ENCODE measurements around the gene C19orf47.
A peak's percentile ranks its signal among the peaks of the same experiment; 100 is the strongest.
"Not testable (repeated sequence)": the region's sequence is repeated elsewhere in the genome, so short reads cannot be mapped to it uniquely, and the experiment has no call there.

The C19orf47 gene

DNA sequence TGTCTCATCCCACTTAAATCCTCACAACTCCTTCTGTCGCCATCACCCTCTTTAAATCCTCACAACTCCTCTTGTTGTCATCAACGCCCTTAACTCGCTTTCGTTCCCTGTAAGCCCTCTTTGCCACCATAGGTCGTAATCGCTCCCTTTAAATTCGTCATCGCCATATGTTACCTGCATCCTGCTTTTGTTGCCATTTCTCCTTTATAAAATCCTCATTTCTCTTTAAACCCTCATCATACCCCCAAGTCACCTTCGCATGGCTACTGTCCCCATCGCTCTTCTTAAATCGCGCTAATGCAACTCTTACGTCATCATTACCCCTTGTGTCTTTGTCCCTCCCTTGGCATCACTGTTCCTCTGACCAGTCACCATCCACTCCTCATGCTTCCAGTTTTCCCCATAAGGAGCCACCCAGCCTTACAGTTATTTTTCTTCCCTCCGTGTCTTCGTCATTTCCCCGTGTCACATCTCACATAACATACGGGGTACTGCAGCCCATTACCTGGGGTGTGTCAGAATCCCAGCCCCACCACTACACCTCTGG lies 837 bp upstream of the C19orf47 start:
- DNase-seq (ENCODE audit: low spot score in 2 of 2): peak in 1 of 2 experiments; percentile 37
- Histone ChIP-seq H3K4me3 (peak overlapping the region; percentile 74), H3K27me3 (ENCODE audit: low read depth) (no peaks in the 10 kb centered on the region), H3K36me3 (replicated peaks) (no peaks in the 10 kb centered on the region; the same call in 1 of the 2 replicates), H3K4me1 (peaks cover 9% of the 10 kb centered on the region), H3K9me3 (no peaks in the 10 kb centered on the region)
- in situ Hi-C loops (cut with MboI; ENCODE audit: low sequenced_read_pairs): no loop called here

DNA sequence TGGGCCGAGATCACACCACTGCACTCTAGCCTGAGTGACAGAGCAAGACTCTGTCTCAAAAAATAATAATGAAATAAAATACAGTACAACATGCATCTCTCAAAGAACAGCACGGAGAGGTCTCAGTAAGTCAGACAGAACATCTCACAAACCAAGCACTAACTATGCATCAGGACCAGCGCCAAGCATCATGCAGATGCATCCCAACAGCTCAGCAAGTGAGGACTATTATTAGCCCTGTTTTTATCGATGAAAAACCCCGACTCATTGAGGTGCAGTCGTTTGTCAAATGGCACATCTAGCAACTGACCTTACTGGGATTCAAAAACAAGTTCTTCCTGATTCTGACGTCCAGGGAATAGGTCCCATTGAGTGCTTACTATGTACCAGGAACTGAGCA lies 3.8 kb downstream of the C19orf47 start:
- Histone ChIP-seq H3K36me3 (replicated peaks) (peaks cover 9% of the 10 kb centered on the region), H3K27me3 (ENCODE audit: low read depth) (no peaks in the 10 kb centered on the region), H3K4me1 (peaks cover 9% of the 10 kb centered on the region), H3K9me3 (no peaks in the 10 kb centered on the region), H3K4me3 (no peak overlapping the region)
- no peak for DNase-seq (ENCODE audit: low spot score in 2 of 2)
- in situ Hi-C loops (cut with MboI; ENCODE audit: low sequenced_read_pairs): no loop called here

DNA sequence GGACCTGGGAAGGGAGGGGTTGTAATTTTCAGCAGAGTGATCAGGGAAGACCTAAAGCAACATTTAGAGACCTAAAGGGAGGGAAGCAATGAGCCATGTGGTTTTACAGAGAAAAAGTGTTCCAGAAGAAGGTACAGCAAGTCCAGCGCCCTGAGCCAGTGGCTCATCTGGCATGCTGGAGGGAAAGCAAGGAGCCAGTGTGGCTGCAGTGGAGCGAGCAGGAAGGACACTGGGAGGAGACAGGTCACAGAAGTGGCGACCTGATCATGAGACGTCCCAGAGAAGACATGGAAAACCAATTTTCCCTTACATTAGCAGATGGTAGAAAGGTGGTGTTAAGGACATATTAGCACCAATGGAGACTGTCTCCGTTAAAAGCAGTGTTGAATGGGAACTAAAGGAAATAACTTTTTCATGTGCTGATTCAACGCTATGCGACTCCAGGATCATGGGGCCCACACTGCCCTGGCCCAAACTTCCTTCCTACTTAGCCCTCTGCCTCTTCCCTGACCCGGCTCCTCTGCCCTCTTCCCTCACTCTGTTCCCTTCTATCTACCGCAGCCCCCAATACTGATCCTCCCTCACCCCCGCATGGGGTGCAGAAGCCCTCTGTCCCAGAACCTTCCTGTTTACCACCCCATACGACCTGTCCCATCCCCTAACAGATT lies 5.4 kb downstream of the C19orf47 start:
- peaks cover 9% of the 10 kb centered on the region for H3K36me3 ChIP-seq (replicated peaks)
- DNase-seq (ENCODE audit: low spot score in 2 of 2): no peak
- in situ Hi-C loops (cut with MboI; ENCODE audit: low sequenced_read_pairs): no loop called here

DNA sequence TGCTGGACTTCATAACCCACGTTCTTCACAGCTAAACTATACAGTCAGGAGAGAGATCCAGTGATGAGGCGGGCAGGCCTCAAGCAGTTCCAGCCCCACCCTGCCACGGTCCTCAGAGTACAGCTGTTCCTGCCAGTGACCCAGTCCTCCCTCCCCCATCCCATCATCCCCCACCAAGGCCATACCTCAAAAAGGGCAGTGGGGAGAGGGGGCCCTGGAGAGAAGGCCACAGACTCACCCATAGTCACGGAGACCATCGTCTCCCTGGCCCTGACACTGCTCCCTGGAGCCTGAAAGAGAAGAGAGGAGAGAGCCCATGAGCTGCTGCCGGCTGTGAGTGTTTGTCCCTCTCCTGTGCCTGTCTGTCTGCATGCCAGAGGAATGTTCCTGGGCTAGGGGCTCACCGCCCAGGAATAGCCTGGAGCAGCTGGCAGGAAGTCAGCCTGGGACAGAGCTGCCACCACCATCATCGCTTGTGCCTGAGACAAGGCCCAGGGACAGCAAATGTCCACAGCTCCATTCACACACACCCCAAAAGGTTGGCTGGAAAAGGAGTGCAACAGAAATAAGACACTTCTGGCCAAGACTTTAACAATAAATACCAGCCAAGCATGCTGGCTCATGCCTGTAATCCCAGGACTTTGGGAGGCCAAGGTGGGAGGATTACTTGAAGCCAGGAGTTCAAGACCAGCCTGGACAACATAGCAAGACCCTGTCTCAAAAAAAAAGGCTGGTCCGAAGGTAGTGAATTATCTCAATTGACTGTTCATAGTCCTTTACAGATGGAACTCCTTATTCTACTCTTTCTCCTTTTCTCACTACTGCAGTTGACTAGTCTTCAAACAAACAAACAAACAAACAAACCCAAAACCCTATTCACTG lies 6.4 kb downstream of the C19orf47 start:
- no peak overlapping the region for H3K4me3 ChIP-seq
- peaks cover 1% of the 10 kb centered on the region; the same call in 1 of the 2 replicates for H3K4me1 ChIP-seq
- H3K27me3 ChIP-seq (ENCODE audit: low read depth): no peaks in the 10 kb centered on the region
- H3K9me3 ChIP-seq: no peaks in the 10 kb centered on the region
- H3K36me3 ChIP-seq (replicated peaks): peaks cover 9% of the 10 kb centered on the region
- in situ Hi-C loops (cut with MboI; ENCODE audit: low sequenced_read_pairs): no loop called here
- DNase-seq (ENCODE audit: low spot score in 2 of 2): no peak

More for the DNA sequence above, 5.4 kb downstream of the C19orf47 start:
- Histone ChIP-seq H3K9me3 (no peaks in the 10 kb centered on the region), H3K4me3 (no peak overlapping the region), H3K4me1 (peaks cover 9% of the 10 kb centered on the region), H3K27me3 (ENCODE audit: low read depth) (no peaks in the 10 kb centered on the region)

DNA sequence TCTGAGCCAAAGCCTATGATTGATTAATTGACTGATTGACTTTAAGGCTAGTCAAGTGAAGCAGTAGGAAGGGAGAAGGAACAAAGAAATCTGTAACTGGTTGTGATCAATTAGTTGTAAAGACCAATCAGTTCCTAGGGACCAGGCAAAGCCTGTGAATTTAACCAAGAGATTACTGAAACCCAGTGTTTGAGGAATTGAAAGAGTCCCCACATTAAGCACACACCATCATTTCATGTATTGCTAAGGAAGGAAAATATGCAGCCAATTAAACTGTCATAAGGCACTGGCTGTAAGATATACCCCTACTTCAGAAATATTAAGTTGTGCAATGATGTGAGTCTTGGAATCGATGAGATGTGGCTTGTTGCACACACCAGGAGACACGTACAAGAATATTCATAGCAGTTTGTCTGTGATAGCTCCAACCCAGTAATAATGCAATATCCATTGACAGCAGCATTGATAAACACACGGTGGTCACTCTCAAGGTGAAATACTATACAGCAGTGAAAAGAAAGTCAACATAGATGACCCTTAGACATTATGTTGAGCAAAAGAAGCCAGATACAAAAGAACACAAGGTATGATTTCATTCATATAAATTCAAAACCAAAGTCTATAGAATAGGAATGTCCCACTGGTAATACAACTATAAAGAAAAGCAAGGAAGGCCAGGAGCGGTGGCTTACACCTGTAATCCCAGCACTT lies 9.0 kb downstream of the C19orf47 start:
- Histone ChIP-seq H3K4me1 (no peaks in the 10 kb centered on the region), H3K36me3 (replicated peaks) (peaks cover 20% of the 10 kb centered on the region), H3K9me3 (no peaks in the 10 kb centered on the region), H3K4me3 (no peak overlapping the region), H3K27me3 (ENCODE audit: low read depth) (no peaks in the 10 kb centered on the region)
- no peak for DNase-seq (ENCODE audit: low spot score in 2 of 2)
- in situ Hi-C loops (cut with MboI; ENCODE audit: low sequenced_read_pairs): no loop called here

DNA sequence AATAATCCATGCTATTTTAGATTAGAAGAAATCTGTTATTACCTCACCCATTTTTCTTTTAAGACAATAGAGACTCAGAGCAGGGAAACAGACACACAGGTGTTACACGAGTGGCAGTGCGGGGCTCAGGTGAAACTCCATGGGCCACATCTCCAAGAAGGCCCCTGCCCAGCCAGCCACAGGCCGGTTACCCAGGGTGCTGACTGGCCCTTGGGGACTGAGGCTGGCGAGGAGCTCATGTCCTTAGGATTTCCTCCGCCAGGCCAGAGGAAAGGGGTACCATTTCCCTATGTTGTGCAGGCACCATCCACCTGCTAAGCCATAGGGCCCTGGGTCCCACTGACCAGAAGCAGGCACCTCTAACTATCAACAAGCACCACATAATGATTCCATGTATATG lies 10.6 kb downstream of the C19orf47 start:
- H3K36me3 ChIP-seq (replicated peaks): peaks cover 33% of the 10 kb centered on the region
- in situ Hi-C loops (cut with MboI; ENCODE audit: low sequenced_read_pairs): no loop called here
- no peaks in the 10 kb centered on the region for H3K9me3 ChIP-seq
- DNase-seq (ENCODE audit: low spot score in 2 of 2): no peak
- H3K4me1 ChIP-seq: no peaks in the 10 kb centered on the region
- H3K4me3 ChIP-seq: no peak overlapping the region
- no peaks in the 10 kb centered on the region for H3K27me3 ChIP-seq (ENCODE audit: low read depth)

DNA sequence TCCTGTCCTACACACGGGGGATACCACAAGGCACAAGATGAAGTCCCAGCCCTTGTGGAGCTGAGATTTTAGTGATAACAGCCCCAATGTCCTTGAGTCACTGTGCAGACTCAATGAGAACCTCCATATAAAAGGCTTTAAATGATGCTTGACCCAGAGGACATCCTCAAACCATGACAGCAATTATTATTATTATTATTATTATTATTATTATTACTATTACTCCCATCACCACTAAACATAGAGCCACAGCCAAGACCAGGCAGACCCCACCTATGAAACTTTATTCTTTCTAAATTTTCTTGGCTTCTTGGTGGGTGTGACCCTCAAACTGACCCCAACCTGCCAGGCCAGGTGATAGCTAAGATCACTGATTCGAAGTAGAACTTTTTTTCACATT lies 11.1 kb downstream of the C19orf47 start:
- DNase-seq (ENCODE audit: low spot score in 2 of 2): no peak
- Histone ChIP-seq H3K4me3 (no peak overlapping the region), H3K9me3 (no peaks in the 10 kb centered on the region), H3K27me3 (ENCODE audit: low read depth) (no peaks in the 10 kb centered on the region), H3K36me3 (replicated peaks) (peaks cover 32% of the 10 kb centered on the region), H3K4me1 (no peaks in the 10 kb centered on the region)
- in situ Hi-C loops (cut with MboI; ENCODE audit: low sequenced_read_pairs): no loop called here

DNA sequence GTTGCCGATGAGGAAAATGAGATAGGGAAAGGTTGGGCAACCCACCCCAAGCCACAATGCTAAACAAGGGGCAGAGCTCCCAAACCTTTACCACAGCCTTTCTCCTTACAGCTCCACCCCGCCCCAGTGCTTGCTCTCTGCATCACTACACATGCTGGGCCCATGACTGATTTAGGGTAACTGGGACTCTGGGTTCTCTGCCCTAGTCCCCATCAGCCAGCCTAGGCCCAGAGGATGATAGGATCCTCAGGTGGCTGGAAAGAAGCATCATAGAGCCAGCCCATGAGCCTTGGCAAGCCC lies 11.6 kb downstream of the C19orf47 start:
- H3K27me3 ChIP-seq (ENCODE audit: low read depth): no peaks in the 10 kb centered on the region
- no peaks in the 10 kb centered on the region for H3K9me3 ChIP-seq
- peaks cover 36% of the 10 kb centered on the region for H3K36me3 ChIP-seq (replicated peaks)
- DNase-seq (ENCODE audit: low spot score in 2 of 2): no peak
- no peak overlapping the region for H3K4me3 ChIP-seq
- no peaks in the 10 kb centered on the region for H3K4me1 ChIP-seq
- in situ Hi-C loops (cut with MboI; ENCODE audit: low sequenced_read_pairs): no loop called here

DNA sequence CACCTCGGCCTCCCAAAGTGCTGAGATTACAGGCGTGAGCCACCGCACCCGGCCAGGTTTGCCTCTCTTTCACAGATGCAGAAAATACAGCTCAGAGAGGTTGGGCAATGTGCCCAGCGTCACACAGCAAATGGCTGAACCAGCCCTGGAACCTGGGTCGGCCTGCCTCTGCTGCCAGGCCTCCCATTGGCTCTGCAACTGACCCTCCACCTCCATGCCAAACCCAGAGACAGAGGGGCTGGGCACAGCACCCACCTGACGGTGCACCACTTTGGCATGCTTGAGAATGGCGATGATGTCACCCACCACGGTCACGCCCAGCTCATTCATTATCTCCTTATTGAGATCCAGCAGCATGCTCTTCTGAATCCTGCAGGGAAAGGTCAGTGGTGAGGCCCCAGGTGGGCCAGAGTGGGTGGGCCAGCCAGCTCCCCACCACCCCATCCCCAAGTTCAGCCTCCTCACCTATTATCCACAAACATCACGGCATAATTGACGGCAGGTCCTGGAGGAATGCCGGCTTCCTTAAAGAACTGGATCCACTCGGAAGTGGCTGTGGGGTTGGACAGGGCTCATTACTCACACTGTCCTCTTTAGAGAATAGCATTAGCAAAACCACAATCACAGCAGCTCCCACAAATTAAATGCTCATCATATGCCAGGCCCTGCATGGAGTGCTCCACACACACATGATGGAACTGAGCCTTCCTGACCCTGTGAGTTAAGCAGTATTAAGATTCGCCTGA lies 12.2 kb downstream of the C19orf47 start:
- peaks cover 38% of the 10 kb centered on the region for H3K36me3 ChIP-seq (replicated peaks)
- no peaks in the 10 kb centered on the region for H3K9me3 ChIP-seq
- no peak for DNase-seq (ENCODE audit: low spot score in 2 of 2)
- H3K4me1 ChIP-seq: no peaks in the 10 kb centered on the region
- H3K4me3 ChIP-seq: no peak overlapping the region
- H3K27me3 ChIP-seq (ENCODE audit: low read depth): no peaks in the 10 kb centered on the region
- in situ Hi-C loops (cut with MboI; ENCODE audit: low sequenced_read_pairs): no loop called here

DNA sequence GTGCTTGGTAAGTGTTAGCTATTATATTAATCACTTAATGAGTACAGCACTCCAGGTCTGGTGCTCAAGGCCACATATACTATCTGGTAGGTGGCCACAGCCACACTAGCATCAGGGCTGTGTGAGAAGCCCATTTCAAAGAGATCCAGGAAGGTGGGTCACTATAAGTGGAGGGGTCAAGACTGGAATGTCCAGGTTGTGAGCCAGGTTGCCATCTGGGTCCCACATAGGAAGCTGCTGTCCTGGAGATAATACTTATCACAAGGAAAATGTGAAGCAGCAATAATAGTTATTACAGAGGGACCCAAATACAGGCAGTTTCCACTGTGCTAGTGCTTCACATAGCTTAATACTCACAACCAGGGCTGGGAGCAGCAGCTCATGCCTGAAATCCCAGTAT lies 13.1 kb downstream of the C19orf47 start:
- in situ Hi-C loops (cut with MboI; ENCODE audit: low sequenced_read_pairs): no loop called here

DNA sequence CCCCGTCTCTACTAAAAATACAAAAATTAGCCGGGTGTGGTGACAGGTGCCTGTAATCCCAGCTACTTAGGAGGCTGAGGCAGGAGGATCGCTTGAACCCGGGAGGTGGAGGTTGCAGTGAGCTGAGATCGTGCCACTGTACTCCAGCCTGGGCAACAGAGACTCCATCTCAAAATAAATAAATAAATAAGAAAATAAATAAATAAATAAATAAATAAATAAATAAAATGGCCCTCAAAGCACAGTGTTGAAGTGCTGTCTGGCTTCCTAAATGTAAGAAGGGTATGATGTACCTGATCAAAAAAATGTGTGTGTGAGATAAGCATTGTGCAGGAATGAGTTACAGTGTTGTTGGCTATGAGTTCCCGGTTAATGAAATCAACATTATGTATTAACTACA lies 15.1 kb downstream of the C19orf47 start:
- H3K27me3 ChIP-seq (ENCODE audit: low read depth); in situ Hi-C loops (cut with MboI; ENCODE audit: low sequenced_read_pairs); H3K9me3 ChIP-seq; H3K4me1 ChIP-seq; DNase-seq (ENCODE audit: low spot score in 2 of 2); H3K4me3 ChIP-seq: not testable (repeated sequence)
- H3K36me3 ChIP-seq (replicated peaks): peaks cover 53% of the 10 kb centered on the region

More for the DNA sequence above, 13.1 kb downstream of the C19orf47 start:
- no peaks in the 10 kb centered on the region for H3K4me1 ChIP-seq
- no peaks in the 10 kb centered on the region for H3K9me3 ChIP-seq
- DNase-seq (ENCODE audit: low spot score in 2 of 2): no peak
- H3K36me3 ChIP-seq (replicated peaks): peaks cover 43% of the 10 kb centered on the region
- H3K4me3 ChIP-seq: no peak overlapping the region
- no peaks in the 10 kb centered on the region for H3K27me3 ChIP-seq (ENCODE audit: low read depth)

DNA sequence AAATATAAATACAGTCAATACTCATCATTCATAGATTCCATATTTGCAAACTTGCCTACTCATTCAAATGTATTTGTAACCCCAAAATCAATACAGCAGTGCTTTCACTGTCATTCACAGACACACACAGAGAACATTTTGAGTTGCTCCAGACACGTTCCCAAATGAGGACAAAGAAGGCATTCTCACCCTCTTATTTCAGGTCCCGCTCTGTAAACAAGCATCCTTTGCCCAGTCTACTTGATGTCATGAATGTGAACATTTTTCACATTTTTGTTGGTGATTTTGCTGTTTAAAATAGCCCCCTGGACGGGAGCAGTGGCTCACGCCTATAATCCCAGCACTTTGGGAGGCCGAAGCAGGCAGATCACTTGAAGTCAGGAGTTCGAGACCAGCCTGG lies 15.5 kb downstream of the C19orf47 start:
- H3K9me3 ChIP-seq: no peaks in the 10 kb centered on the region
- H3K4me3 ChIP-seq: no peak overlapping the region
- peaks cover 57% of the 10 kb centered on the region for H3K36me3 ChIP-seq (replicated peaks)
- no peaks in the 10 kb centered on the region for H3K4me1 ChIP-seq
- H3K27me3 ChIP-seq (ENCODE audit: low read depth): no peaks in the 10 kb centered on the region
- in situ Hi-C loops (cut with MboI; ENCODE audit: low sequenced_read_pairs): no loop called here
- no peak for DNase-seq (ENCODE audit: low spot score in 2 of 2)

DNA sequence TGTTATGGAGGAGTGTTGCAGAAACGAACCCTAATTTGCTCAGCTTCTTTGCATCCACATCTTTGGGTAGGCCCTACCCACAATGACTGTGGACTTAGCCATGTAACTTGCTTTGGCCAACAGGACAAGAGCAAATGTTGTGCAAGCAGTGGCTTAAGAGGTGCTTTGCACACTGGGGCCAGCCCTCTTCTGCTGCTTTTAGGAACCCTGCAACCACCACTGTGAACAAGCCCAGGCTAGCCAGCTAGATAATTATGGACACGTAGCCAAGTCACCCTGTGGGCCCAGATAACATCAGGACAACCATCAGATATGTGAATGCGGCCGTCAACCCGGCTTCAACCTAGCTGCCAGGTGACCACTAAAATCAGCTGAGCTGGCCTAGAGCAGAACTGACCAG lies 17.1 kb downstream of the C19orf47 start:
- Histone ChIP-seq H3K9me3 (no peaks in the 10 kb centered on the region), H3K4me1 (no peaks in the 10 kb centered on the region), H3K4me3 (no peak overlapping the region), H3K36me3 (replicated peaks) (peaks cover 64% of the 10 kb centered on the region), H3K27me3 (ENCODE audit: low read depth) (no peaks in the 10 kb centered on the region)
- in situ Hi-C loops (cut with MboI; ENCODE audit: low sequenced_read_pairs): no loop called here
- no peak for DNase-seq (ENCODE audit: low spot score in 2 of 2)

Measured in HAP-1 (cell line).